Measurements from ENCODE around the gene TNFAIP8L2. TPM values are rescaled to one million over a fixed set of nuclear protein-coding genes. Genes with fewer than 3 reads are reported as not detected.
A peak's percentile ranks its signal among the peaks of the same experiment; 100 is the strongest.

The TNFAIP8L2 gene
- total RNA-seq, 1 experiment from 2014 or later: not detected

- Histone ChIP-seq H3K4me2 (ENCODE audit: insufficient read depth, insufficient read length, low read length) (no peak overlapping the region), H2BK5ac (ENCODE audit: insufficient read length, low read length) (no peak overlapping the region), H2BK15ac (ENCODE audit: low read depth, low read length) (no peak overlapping the region), H3K4me1 (ENCODE audit: insufficient read depth, low read length) (no peaks in the 10 kb centered on the region), H3K9ac (ENCODE audit: extremely low read depth, insufficient read length, low read length) (no peak overlapping the region), H2BK20ac (ENCODE audit: low read depth, low read length, poor library complexity, severe bottlenecking) (no peak overlapping the region), H2BK120ac (ENCODE audit: low read depth, low read length, poor library complexity, severe bottlenecking) (no peak overlapping the region), H3K4ac (ENCODE audit: low read depth, low read length) (no peak overlapping the region), H3K23ac (ENCODE audit: insufficient read length, low read depth, low read length) (no peak overlapping the region), H3K27ac (ENCODE audit: insufficient read length, low read depth, low read length) (no peak overlapping the region), H3K79me2 (ENCODE audit: insufficient read depth, low read length) (peaks cover 21% of the 10 kb centered on the region), H3K23me2 (ENCODE audit: insufficient read length, low read depth, low read length, poor library complexity, severe bottlenecking) (peaks cover 6% of the 10 kb centered on the region), H3K56ac (ENCODE audit: insufficient read length, low read depth, low read length) (no peak overlapping the region), H4K91ac (ENCODE audit: insufficient read length, low read depth, low read length) (no peak overlapping the region), H3T11ph (ENCODE audit: low read length) (no peak overlapping the region), H3K9me3 (ENCODE audit: control insufficient read depth, low read depth, low read length) (no peaks in the 10 kb centered on the region), H2AK5ac (ENCODE audit: insufficient read length, low read length) (no peak overlapping the region), H3K14ac (ENCODE audit: insufficient read depth, low read length) (no peak overlapping the region), H3K27me3 (ENCODE audit: insufficient read depth, low read length) (no peaks in the 10 kb centered on the region), H4K5ac (ENCODE audit: insufficient read length, low read depth, low read length) (no peak overlapping the region), H2AFZ (ENCODE audit: low read length) (no peak overlapping the region), H2BK12ac (ENCODE audit: insufficient read length, low read depth, low read length) (no peak overlapping the region), H4K8ac (replicated peaks; ENCODE audit: insufficient read length, low read depth, low read length) (no peak overlapping the region), H3K79me1 (ENCODE audit: insufficient read depth, low read depth, low read length, poor library complexity, severe bottlenecking) (no peaks in the 10 kb centered on the region), H3K18ac (ENCODE audit: insufficient read length, low read depth, low read length) (no peak overlapping the region), H4K20me1 (ENCODE audit: control insufficient read depth, insufficient read depth, insufficient read length) (no peaks in the 10 kb centered on the region)
- no CpG with 5 or more reads among the region's 14 CpGs for WGBS (ENCODE audit: extremely low coverage, insufficient read length, low lambda C conversion rate)
- peak; percentile 35 for DNase-seq
- peaks cover 3 to 8% (median 4%) of the 10 kb centered on the region in 3 experiments; a peak in 5 of 7 replicates for H3K36me3 Mint-ChIP-seq (ENCODE audit: insufficient read depth in 1 of 3, low read depth in 3 of 3)
- TF ChIP-seq, protein P1, sequence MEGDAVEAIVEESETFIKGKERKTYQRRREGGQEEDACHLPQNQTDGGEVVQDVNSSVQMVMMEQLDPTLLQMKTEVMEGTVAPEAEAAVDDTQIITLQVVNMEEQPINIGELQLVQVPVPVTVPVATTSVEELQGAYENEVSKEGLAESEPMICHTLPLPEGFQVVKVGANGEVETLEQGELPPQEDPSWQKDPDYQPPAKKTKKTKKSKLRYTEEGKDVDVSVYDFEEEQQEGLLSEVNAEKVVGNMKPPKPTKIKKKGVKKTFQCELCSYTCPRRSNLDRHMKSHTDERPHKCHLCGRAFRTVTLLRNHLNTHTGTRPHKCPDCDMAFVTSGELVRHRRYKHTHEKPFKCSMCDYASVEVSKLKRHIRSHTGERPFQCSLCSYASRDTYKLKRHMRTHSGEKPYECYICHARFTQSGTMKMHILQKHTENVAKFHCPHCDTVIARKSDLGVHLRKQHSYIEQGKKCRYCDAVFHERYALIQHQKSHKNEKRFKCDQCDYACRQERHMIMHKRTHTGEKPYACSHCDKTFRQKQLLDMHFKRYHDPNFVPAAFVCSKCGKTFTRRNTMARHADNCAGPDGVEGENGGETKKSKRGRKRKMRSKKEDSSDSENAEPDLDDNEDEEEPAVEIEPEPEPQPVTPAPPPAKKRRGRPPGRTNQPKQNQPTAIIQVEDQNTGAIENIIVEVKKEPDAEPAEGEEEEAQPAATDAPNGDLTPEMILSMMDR (conservative IDR thresholded peaks at IDR 0.05): peak; percentile 52; the same call in 2 of the 3 replicates
- peaks cover 2% of the 10 kb centered on the region in 2 experiments; a peak in 2 of 5 replicates for H3K9me3 Mint-ChIP-seq
- peaks cover 20 to 23% of the 10 kb centered on the region in 2 experiments for H3K4me1 Mint-ChIP-seq
- H3K4me3 Mint-ChIP-seq: peak overlapping the region in 1 of 2 experiments; percentile 67; a peak in 2 of 5 replicates
- H3K27me3 Mint-ChIP-seq (ENCODE audit: low read depth): peaks cover 6% of the 10 kb centered on the region
- peak overlapping the region in 1 of 3 experiments; percentile 42; a peak in 1 of 7 replicates for H3K27ac Mint-ChIP-seq
Measured at GRCh38 chr1:151196292-151196800, 39.9 kb downstream of the TNFAIP8L2 start.
